HUES48 (cell line): Measurements from ENCODE around the gene MLLT3.

Experiments
- H3K27ac ChIP-seq: one replicate; pipeline ENCODE4 v1.7.0; 2013; ENCODE audit warnings: low read depth, low read length, inconsistent platforms
- H3K27me3 ChIP-seq: 2 replicates; pipeline ENCODE4 v1.6.1; 2013; ENCODE audit warnings: mild to moderate bottlenecking, low read length; ENCODE audit not compliant: control insufficient read depth, insufficient read depth
- H3K36me3 ChIP-seq: 2 replicates; pipeline ENCODE4 v1.6.1; 2013; ENCODE audit warnings: low read length; ENCODE audit not compliant: control insufficient read depth, insufficient read depth
- H3K4me1 ChIP-seq: 2 replicates; pipeline ENCODE4 v1.6.1; 2013; ENCODE audit warnings: mild to moderate bottlenecking, low read length; ENCODE audit not compliant: control insufficient read depth, insufficient read depth
- H3K4me3 ChIP-seq: 2 replicates; pipeline ENCODE4 v1.5.1; 2013; ENCODE audit warnings: mild to moderate bottlenecking, low read depth, low read length
- H3K9ac ChIP-seq: 2 replicates; pipeline ENCODE4 v1.6.1; 2013; ENCODE audit warnings: mild to moderate bottlenecking, low read depth, low read length, moderate library complexity
- H3K9me3 ChIP-seq: 2 replicates; pipeline ENCODE4 v1.6.1; 2013; ENCODE audit warnings: low read length; ENCODE audit not compliant: control insufficient read depth, insufficient read depth

MLLT3 gene

GRCh38 chr9:20492772-20493171, 129.5 kb downstream of the MLLT3 start:
- no peaks in the 10 kb centered on the region for H3K36me3 ChIP-seq
- H3K4me3 ChIP-seq, result no peak overlapping the region
- no peak overlapping the region for H3K27ac ChIP-seq
- no peak overlapping the region for H3K9ac ChIP-seq
- H3K27me3 ChIP-seq, result no peaks in the 10 kb centered on the region
- peaks cover 6% of the 10 kb centered on the region; the same call in 1 of the 2 replicates for H3K4me1 ChIP-seq
- no peaks in the 10 kb centered on the region for H3K9me3 ChIP-seq

DNA sequence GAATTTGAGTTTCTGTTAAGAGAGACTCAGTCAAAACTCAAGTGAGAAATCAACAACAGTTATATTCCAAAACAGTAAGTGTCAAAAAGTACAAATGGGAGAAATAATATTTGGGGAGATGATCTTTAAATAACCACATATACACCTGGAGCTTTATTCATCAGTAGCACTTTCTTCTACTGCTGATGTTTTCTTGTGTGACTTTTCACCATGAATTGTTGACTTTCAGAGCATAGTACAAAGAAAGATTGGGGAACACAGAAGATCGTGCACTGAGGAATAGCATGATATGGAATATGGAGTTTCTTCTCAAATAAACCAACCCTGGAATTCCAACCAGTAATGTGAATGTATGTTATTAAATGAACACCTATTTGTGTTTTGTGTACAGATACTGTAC, 130.7 kb downstream of the MLLT3 start:
- H3K9me3 ChIP-seq, result no peaks in the 10 kb centered on the region
- H3K27me3 ChIP-seq, result no peaks in the 10 kb centered on the region
- peaks cover 6% of the 10 kb centered on the region; the same call in 1 of the 2 replicates for H3K4me1 ChIP-seq
- H3K27ac ChIP-seq, result no peak overlapping the region
- no peaks in the 10 kb centered on the region for H3K36me3 ChIP-seq
- H3K4me3 ChIP-seq, result no peak overlapping the region
- no peak overlapping the region for H3K9ac ChIP-seq

DNA sequence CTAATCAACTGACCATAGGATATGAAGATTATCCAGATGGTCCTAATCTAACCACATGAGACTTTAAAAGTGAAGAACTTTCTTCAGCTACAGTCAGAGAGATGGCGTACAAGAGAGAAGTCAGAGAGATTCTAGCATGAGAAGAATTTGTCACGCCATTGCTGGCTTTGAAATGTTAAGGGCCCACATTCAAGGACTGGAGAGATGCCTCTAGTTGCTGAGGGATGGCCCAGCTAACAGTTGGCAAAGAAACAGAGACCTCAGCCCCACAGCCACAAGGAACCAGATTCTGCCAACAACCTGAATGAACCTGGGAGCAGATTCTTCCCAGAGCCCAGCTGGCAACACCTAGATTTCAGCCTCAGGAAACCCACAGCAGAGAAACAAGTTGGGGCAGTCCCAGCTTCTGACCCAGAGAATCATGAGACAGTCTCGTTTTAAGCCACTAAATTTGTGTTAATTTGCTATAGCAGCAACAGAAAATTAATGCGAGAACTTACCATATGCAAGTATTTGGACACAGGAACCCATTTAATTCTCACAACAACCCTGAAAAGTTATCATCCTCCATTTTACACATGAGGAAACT, 132.0 kb downstream of the MLLT3 start:
- Histone ChIP-seq H3K4me3 (no peak overlapping the region), H3K27ac (no peak overlapping the region), H3K27me3 (no peaks in the 10 kb centered on the region), H3K9me3 (no peaks in the 10 kb centered on the region), H3K4me1 (peaks cover 6% of the 10 kb centered on the region; the same call in 1 of the 2 replicates), H3K9ac (no peak overlapping the region), H3K36me3 (no peaks in the 10 kb centered on the region)

DNA sequence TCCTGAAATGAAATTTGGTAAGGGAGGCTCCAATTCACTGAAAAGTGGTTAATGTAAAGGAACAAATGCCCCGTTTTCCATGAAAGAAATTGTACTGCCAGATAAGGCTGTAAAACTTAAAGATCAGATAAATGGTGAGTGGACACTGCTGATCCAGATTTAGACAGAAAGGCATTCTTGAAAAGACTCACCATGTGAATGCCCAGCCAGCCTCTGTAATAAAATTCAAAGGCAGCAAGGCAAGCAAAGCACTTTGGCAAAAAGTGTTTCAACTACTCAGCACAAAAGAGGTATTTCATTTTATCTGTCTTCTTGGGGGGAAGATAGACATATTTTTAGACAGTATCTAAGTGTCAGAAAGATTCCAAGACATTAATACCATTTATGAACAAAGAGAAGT, 133.6 kb downstream of the MLLT3 start:
- Histone ChIP-seq H3K9me3 (no peaks in the 10 kb centered on the region), H3K36me3 (no peaks in the 10 kb centered on the region), H3K27me3 (no peaks in the 10 kb centered on the region), H3K27ac (no peak overlapping the region), H3K9ac (no peak overlapping the region), H3K4me3 (no peak overlapping the region), H3K4me1 (peaks cover 6% of the 10 kb centered on the region; the same call in 1 of the 2 replicates)

DNA sequence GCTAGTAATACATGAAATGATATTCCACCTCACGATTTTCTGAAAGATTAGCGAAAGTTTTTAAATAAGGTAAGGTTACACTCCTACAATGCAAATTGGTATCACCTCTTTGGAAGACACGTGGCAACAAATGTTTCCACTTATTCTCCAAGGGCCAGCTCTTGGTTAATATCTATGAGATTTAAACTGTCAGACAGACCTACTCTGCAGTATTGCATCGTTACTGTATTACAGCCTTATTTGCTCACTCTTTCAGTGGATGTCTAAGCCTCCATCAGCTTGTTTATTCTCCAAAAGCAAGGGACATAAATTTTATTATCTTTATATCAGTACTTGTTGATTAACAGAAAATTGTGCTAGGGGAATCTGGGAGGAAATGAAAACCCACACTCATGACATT, 135.7 kb downstream of the MLLT3 start:
- no peaks in the 10 kb centered on the region for H3K36me3 ChIP-seq
- peaks cover 6% of the 10 kb centered on the region; the same call in 1 of the 2 replicates for H3K4me1 ChIP-seq
- H3K27me3 ChIP-seq, result no peaks in the 10 kb centered on the region
- no peak overlapping the region for H3K4me3 ChIP-seq
- no peaks in the 10 kb centered on the region for H3K9me3 ChIP-seq
- no peak overlapping the region for H3K9ac ChIP-seq
- H3K27ac ChIP-seq, result no peak overlapping the region

GRCh38 chr9:20481437-20481836, 140.9 kb downstream of the MLLT3 start:
- peaks cover 30% of the 10 kb centered on the region for H3K4me1 ChIP-seq
- H3K36me3 ChIP-seq, result no peaks in the 10 kb centered on the region
- no peaks in the 10 kb centered on the region for H3K27me3 ChIP-seq
- H3K9me3 ChIP-seq, result no peaks in the 10 kb centered on the region
- no peak overlapping the region for H3K9ac ChIP-seq
- H3K27ac ChIP-seq, result no peak overlapping the region
- no peak overlapping the region for H3K4me3 ChIP-seq

DNA sequence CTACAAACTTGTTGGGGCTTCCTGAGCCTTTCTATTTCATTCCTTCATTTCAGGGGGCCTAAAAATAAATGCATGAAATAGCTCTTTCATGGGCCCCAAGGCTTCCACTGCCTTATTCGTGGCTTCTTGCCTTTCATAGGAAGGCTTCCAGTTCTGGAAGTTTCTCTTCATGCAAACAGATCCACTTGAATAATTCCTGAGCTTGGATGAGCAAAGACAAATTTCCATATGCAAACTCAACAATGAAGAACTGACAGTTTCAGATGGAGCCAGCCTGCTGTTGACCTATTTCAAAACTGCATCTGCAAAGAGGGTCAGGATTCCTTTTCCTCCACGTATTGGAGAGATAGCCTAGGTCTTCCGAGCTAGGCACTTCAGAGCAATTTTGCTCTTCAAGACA, 142.1 kb downstream of the MLLT3 start:
- Histone ChIP-seq H3K4me3 (no peak overlapping the region), H3K27me3 (no peaks in the 10 kb centered on the region), H3K9me3 (no peaks in the 10 kb centered on the region), H3K9ac (no peak overlapping the region), H3K27ac (no peak overlapping the region), H3K36me3 (no peaks in the 10 kb centered on the region), H3K4me1 (peaks cover 30% of the 10 kb centered on the region)

DNA sequence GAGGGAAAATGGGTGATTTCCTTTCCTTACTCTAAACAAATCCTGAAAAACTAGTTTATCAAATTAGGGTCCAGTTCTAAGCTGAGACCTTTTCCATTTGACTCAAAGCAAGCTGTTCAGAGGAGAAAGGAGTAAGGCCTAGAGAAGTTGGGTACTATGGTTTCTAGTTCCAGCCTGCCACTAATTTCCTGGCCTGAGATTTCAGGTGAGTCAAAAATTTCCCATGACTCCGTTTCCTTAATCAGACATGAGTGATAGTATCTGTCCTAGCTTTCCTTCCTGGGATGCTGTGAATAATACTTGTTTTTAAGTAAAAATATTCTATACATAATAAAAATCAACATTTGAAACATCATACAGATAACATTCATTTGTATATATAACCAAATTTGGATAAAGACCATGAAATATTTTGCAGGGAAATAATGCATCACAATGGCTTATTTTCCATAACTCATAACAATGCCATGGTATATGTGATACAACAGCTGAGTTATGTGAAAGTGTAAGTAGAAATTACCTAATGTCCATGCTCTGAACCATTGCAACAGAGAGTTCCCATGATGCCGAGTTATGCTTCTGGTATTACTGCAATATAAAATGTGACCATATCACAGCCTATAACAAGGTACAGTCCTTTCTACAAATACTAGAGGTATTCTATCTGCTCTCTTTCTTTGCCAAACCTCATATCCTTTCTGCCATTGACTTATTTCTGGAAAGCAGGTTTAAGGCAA, 142.7 kb downstream of the MLLT3 start:
- Histone ChIP-seq H3K27me3 (no peaks in the 10 kb centered on the region), H3K4me1 (peaks cover 30% of the 10 kb centered on the region), H3K36me3 (no peaks in the 10 kb centered on the region), H3K9me3 (no peaks in the 10 kb centered on the region), H3K9ac (no peak overlapping the region), H3K27ac (no peak overlapping the region), H3K4me3 (no peak overlapping the region)

DNA sequence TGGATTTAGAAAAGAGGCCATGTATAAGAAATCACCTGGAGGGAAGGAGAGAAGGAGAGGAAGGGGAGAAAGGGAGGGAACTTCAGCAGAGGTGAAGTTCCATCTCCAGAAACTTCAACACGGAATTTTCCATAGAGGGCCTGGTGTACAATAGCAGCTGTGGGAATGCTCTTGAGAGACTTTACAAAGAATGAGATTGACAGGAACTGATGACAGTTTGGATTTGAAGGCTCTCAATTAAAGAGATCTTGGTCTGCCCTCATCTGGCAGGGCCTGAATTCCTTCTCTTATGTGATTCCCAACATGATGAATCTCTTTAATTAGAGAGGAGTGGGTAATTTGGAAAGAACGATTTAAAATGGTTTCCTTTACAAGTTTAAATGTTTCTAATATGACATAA, 143.5 kb downstream of the MLLT3 start:
- no peaks in the 10 kb centered on the region for H3K36me3 ChIP-seq
- no peak overlapping the region for H3K27ac ChIP-seq
- no peaks in the 10 kb centered on the region for H3K27me3 ChIP-seq
- H3K9ac ChIP-seq, result no peak overlapping the region
- no peak overlapping the region for H3K4me3 ChIP-seq
- H3K4me1 ChIP-seq, result peaks cover 30% of the 10 kb centered on the region
- H3K9me3 ChIP-seq, result no peaks in the 10 kb centered on the region

- Histone ChIP-seq H3K36me3 (no peaks in the 10 kb centered on the region), H3K27me3 (no peaks in the 10 kb centered on the region), H3K4me1 (peaks cover 30% of the 10 kb centered on the region), H3K27ac (no peak overlapping the region), H3K9ac (no peak overlapping the region), H3K9me3 (no peaks in the 10 kb centered on the region), H3K4me3 (no peak overlapping the region)
These were observed 144.2 kb downstream of the MLLT3 start for GRCh38 chr9:20477940-20478620.

DNA sequence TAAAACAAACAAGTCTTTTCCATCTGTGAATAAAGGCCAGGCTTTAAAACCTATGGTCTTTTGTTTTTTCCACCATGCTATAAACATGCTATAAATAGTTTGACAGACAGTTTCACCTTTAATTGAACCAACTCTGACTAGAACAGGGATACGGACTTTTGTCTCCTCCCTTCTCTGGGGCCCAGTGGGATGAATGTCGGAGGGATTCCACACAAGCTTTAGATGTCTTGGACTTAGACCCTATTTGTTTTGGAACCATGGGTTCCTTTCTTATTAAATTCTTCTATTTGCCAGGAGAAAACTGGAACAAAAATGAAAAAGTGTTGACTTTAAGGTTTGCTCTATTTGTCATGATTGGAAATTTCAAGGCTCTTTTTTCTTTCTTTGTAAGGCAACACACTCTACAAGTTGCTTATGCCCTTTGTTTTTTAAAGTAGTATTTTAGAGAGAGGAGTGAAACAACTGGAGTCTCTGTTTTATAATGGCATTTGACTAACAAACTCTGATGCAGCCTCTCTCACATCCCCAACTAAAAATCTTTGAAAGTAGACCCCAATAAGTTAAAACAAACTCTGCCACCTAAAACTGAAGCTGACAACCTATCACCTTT, 145.3 kb downstream of the MLLT3 start:
- Histone ChIP-seq H3K27me3 (no peaks in the 10 kb centered on the region), H3K4me1 (peaks cover 30% of the 10 kb centered on the region), H3K36me3 (no peaks in the 10 kb centered on the region), H3K9ac (no peak overlapping the region), H3K9me3 (no peaks in the 10 kb centered on the region), H3K27ac (no peak overlapping the region), H3K4me3 (no peak overlapping the region)
